HCT116 (cell line): ENCODE measurements around the gene COL23A1. TPM values are rescaled to one million over a fixed set of nuclear protein-coding genes. Genes with fewer than 3 reads are reported as not detected.

Experiments
- ATAC-seq: fragments of 200-7000 bp; cut with Tn5 transposase; 2 replicates; pipeline ENCODE4 v1.9.1; 2020; ENCODE audit warnings: mild to moderate bottlenecking, moderate library complexity
- BruUV-seq: library from RNA; stranded (reverse); fragments of 400-500 nt; replicated peaks from 2 replicates; lab custom pipeline; 2021; lab: Mats Ljungman, UMichigan
- CTCF ChIA-PET: fragments of 300-600 bp; sonication (Branson Sonifier 250); formaldehyde crosslinking; loops from one replicate; lab custom pipeline; 2021; ENCODE audit warnings: antibody characterized with exemption; lab: Charles Lee
- POLR2A ChIA-PET: fragments of 300-600, 350-600 bp; sonication (Branson Sonifier 250); formaldehyde crosslinking; loops from one replicate; lab custom pipeline; 2021; ENCODE audit warnings: antibody characterized with exemption; lab: Charles Lee
- RAD21 ChIA-PET, 2 experiments: fragments of 300-600 bp; sonication (Branson Sonifier 250); formaldehyde crosslinking; loops; one replicate each; lab custom pipeline; 2023; ENCODE audit warnings: low total read pairs in 2 of 2; ENCODE audit not compliant: uncharacterized antibody in 2 of 2, unreplicated experiment in 2 of 2, low non-redundant PET in 1 of 2; lab: Charles Lee
- DNase-seq: peaks from one replicate; pipeline ENCODE4 v3.0.0-alpha.2; 2010; ENCODE audit warnings: low read depth, low spot score
- H2AFZ ChIP-seq: fragments of 200-600 bp; shearing (Covaris generic), sonication (generic); 2 replicates; pipeline ENCODE4 v1.6.1; 2017; ENCODE audit warnings: low read depth, mixed run types, mixed read lengths, antibody characterized with exemption, low read length; ENCODE audit not compliant: poor library complexity, severe bottlenecking
- H3K27ac ChIP-seq: 2 replicates; pipeline ENCODE4 v1.5.1; 2012; ENCODE audit warnings: low read depth, low read length
- H3K27me3 ChIP-seq: fragments of 200-600 bp; sonication (generic); 2 replicates; pipeline ENCODE4 v1.6.1; 2016; ENCODE audit warnings: mixed run types, low read length, mixed read lengths; ENCODE audit not compliant: insufficient read depth
- H3K36me3 ChIP-seq, 2 experiments: fragments of 200-500 bp in 1 of 2; fragments of 200-600 bp in 1 of 2; sonication (Bioruptor generic) in 1 of 2; sonication (generic) in 1 of 2; 2 replicates each; pipeline versions ENCODE4 v1.5.1 to v1.6.1; 2014 to 2016; ENCODE audit warnings: low read length in 2 of 2, inconsistent platforms in 1 of 2, mixed read lengths in 1 of 2, mixed run types in 1 of 2; ENCODE audit not compliant: insufficient read depth in 2 of 2, control insufficient read depth in 1 of 2
- H3K4me1 ChIP-seq, 2 experiments: fragments of 200-600 bp in 1 of 2; sonication (generic) in 1 of 2; 2 replicates each; pipeline versions ENCODE4 v1.5.1 to v1.6.1; 2012 to 2017; ENCODE audit warnings: low read length in 2 of 2, inconsistent platforms in 1 of 2, mild to moderate bottlenecking in 1 of 2, mixed read lengths in 1 of 2, mixed run types in 1 of 2, moderate library complexity in 1 of 2; ENCODE audit not compliant: insufficient read depth in 2 of 2, control insufficient read depth in 1 of 2
- H3K4me2 ChIP-seq: fragments of 200-600 bp; sonication (generic); 2 replicates; pipeline ENCODE4 v1.6.1; 2017; ENCODE audit warnings: mixed run types, low read length, mixed read lengths
- H3K4me3 ChIP-seq, 2 experiments: fragments of 200-600 bp in 1 of 2; sonication (generic) in 1 of 2; replicated peaks in 1 of 2; 2 replicates each; pipeline ENCODE4 v1.5.1; 2011 to 2016; ENCODE audit warnings: low read length in 2 of 2, control low read depth in 1 of 2, low read depth in 1 of 2, mild to moderate bottlenecking in 1 of 2, mixed read lengths in 1 of 2, mixed run types in 1 of 2
- H3K79me2 ChIP-seq: fragments of 200-600 bp; sonication (generic); 2 replicates; pipeline ENCODE4 v1.6.1; 2017; ENCODE audit warnings: mild to moderate bottlenecking, mixed run types, low read length, moderate library complexity, mixed read lengths; ENCODE audit not compliant: insufficient read depth
- H3K9ac ChIP-seq: fragments of 200-600 bp; sonication (generic); 2 replicates; pipeline ENCODE4 v1.6.1; 2016; ENCODE audit warnings: low read length, mixed read lengths
- H3K9me2 ChIP-seq: fragments of 200-600 bp; sonication (generic), shearing (Covaris generic); 2 replicates; pipeline ENCODE4 v1.6.1; 2017; ENCODE audit warnings: mixed run types, mild to moderate bottlenecking, moderate library complexity; ENCODE audit not compliant: insufficient read depth
- H3K9me3 ChIP-seq, 2 experiments: fragments of 200-500 bp in 1 of 2; fragments of 200-600 bp in 1 of 2; sonication (Bioruptor generic) in 1 of 2; sonication (generic) in 1 of 2; 2 replicates each; pipeline ENCODE4 v1.6.1; 2014 to 2017; ENCODE audit warnings: low read length in 2 of 2, mixed read lengths in 2 of 2, inconsistent platforms in 1 of 2, low read depth in 1 of 2, mild to moderate bottlenecking in 1 of 2, mixed run types in 1 of 2, moderate library complexity in 1 of 2; ENCODE audit not compliant: control insufficient read depth in 1 of 2, insufficient read depth in 1 of 2
- H4K20me1 ChIP-seq: fragments of 200-600 bp; sonication (generic), shearing (Covaris generic); 2 replicates; pipeline ENCODE4 v1.6.1; 2017; ENCODE audit warnings: mixed run types, mild to moderate bottlenecking, moderate library complexity; ENCODE audit not compliant: insufficient read depth
- CBX3 ChIP-seq: IDR thresholded peaks from 2 replicates; pipeline ENCODE4 v1.6.1; 2012; ENCODE audit warnings: low read depth
- CEBPB ChIP-seq: IDR thresholded peaks from 2 replicates; pipeline ENCODE4 v1.6.1; 2012; ENCODE audit warnings: low read depth
- CTCF ChIP-seq, 3 experiments: fragments of 200-600 bp in 1 of 3; sonication (generic) in 1 of 3; IDR thresholded peaks in 2 of 3; conservative IDR thresholded peaks in 1 of 3; 2 replicates each; pipeline ENCODE4 v1.5.1; 2012 to 2017; ENCODE audit warnings: low read depth in 2 of 3, low read length in 2 of 3, antibody characterized with exemption in 1 of 3, borderline replicate concordance in 1 of 3, control low read depth in 1 of 3, mild to moderate bottlenecking in 1 of 3, mixed read lengths in 1 of 3, mixed run types in 1 of 3, moderate library complexity in 1 of 3; ENCODE audit not compliant: insufficient read depth in 1 of 3
- ELF1 ChIP-seq: IDR thresholded peaks from 2 replicates; pipeline ENCODE4 v1.6.1; 2012; ENCODE audit warnings: low read depth, borderline replicate concordance
- EZH2phosphoT487 ChIP-seq: fragments of 200-600 bp; IDR thresholded peaks from 2 replicates; pipeline ENCODE4 v1.6.1; 2018; ENCODE audit warnings: antibody characterized with exemption, borderline replicate concordance
- FOSL1 ChIP-seq: IDR thresholded peaks from 2 replicates; pipeline ENCODE4 v1.6.1; 2012; ENCODE audit warnings: low read depth
- JUND ChIP-seq: IDR thresholded peaks from 2 replicates; pipeline ENCODE4 v1.6.1; 2012
- POLR2AphosphoS5 ChIP-seq: IDR thresholded peaks from 2 replicates; pipeline ENCODE4 v1.6.1; 2011; ENCODE audit warnings: mild to moderate bottlenecking, low read depth, low read length, moderate library complexity
- RAD21 ChIP-seq: IDR thresholded peaks from 2 replicates; pipeline ENCODE4 v1.6.1; 2012; ENCODE audit warnings: low read depth, mild to moderate bottlenecking
- REST ChIP-seq: IDR thresholded peaks from 2 replicates; pipeline ENCODE4 v1.6.1; 2012; ENCODE audit warnings: low read depth
- SIN3A ChIP-seq: IDR thresholded peaks from 2 replicates; pipeline ENCODE4 v1.6.1; 2012; ENCODE audit warnings: low read depth
- SP1 ChIP-seq: IDR thresholded peaks from 2 replicates; pipeline ENCODE4 v1.6.1; 2012; ENCODE audit warnings: low read depth
- SRF ChIP-seq: IDR thresholded peaks from 2 replicates; pipeline ENCODE4 v1.6.1; 2012; ENCODE audit warnings: low read depth
- TCF7L2 ChIP-seq: IDR thresholded peaks from 2 replicates; pipeline ENCODE4 v1.7.0; 2011; ENCODE audit warnings: borderline replicate concordance, inconsistent platforms; ENCODE audit not compliant: insufficient read depth, insufficient read length; ENCODE audit errors: extremely low read depth
- ZFX ChIP-seq: fragments of 450-650 bp; IDR thresholded peaks from 2 replicates; pipeline ENCODE4 v1.6.1; 2017
- ZNF274 ChIP-seq: fragments of 200-500 bp; sonication (Bioruptor generic); IDR thresholded peaks from 2 replicates; pipeline ENCODE4 v1.6.1; 2014; ENCODE audit warnings: mild to moderate bottlenecking, low read depth, low read length, inconsistent platforms
- intact Hi-C: fragments of 100-400 bp; cut with micrococcal nuclease; formaldehyde crosslinking; loops from 2 replicates; pipeline ENCODE4 v1.10.0; 2022
- total RNA-seq: library from RNA; stranded (reverse); gene quantifications from one replicate; pipeline ENCODE4 v1.2.1, GENCODE V29; 2021; ENCODE audit not compliant: unreplicated experiment
- TF ChIP-seq, protein P1 (sequence below): IDR thresholded peaks from 2 replicates; pipeline ENCODE4 v1.6.1; 2011; ENCODE audit warnings: mild to moderate bottlenecking, low read length, moderate library complexity; ENCODE audit not compliant: insufficient replicate concordance; ENCODE audit errors: extremely low read depth
- TF ChIP-seq, protein P2 (sequence below): IDR thresholded peaks from 2 replicates; pipeline ENCODE4 v1.6.1; 2012
- TF ChIP-seq, protein P3 (sequence below): IDR thresholded peaks from 2 replicates; pipeline ENCODE4 v1.6.1; 2012

The COL23A1 gene
- total RNA-seq, 1 experiment from 2014 or later: not detected

GRCh38 chr5:178542455-178542854, 47.7 kb downstream of the COL23A1 start:
- no peak overlapping the region for H3K4me2 ChIP-seq
- H3K4me3 ChIP-seq: no peak overlapping the region
- H3K27me3 ChIP-seq: no peaks in the 10 kb centered on the region
- TF ChIP-seq CEBPB (no peak), ZFX (no peak), TCF7L2 (no peak), SIN3A (no peak), RAD21 (no peak), ZNF274 (no peak), CBX3 (no peak), EZH2phosphoT487 (no peak), CTCF (IDR thresholded peaks at IDR 0.05 in 2 of 3, conservative IDR thresholded peaks at IDR 0.05 in 1 of 3; ENCODE audit: borderline replicate concordance in 1 of 3, insufficient read depth in 1 of 3, low read depth in 2 of 3, low read length in 2 of 3) (no peak), REST (no peak), SP1 (no peak), SRF (no peak), POLR2AphosphoS5 (no peak), ELF1 (no peak), JUND (no peak), FOSL1 (no peak)
- TF ChIP-seq, protein P1, sequence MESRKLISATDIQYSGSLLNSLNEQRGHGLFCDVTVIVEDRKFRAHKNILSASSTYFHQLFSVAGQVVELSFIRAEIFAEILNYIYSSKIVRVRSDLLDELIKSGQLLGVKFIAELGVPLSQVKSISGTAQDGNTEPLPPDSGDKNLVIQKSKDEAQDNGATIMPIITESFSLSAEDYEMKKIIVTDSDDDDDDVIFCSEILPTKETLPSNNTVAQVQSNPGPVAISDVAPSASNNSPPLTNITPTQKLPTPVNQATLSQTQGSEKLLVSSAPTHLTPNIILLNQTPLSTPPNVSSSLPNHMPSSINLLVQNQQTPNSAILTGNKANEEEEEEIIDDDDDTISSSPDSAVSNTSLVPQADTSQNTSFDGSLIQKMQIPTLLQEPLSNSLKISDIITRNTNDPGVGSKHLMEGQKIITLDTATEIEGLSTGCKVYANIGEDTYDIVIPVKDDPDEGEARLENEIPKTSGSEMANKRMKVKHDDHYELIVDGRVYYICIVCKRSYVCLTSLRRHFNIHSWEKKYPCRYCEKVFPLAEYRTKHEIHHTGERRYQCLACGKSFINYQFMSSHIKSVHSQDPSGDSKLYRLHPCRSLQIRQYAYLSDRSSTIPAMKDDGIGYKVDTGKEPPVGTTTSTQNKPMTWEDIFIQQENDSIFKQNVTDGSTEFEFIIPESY: no peak
- TF ChIP-seq, protein P2, sequence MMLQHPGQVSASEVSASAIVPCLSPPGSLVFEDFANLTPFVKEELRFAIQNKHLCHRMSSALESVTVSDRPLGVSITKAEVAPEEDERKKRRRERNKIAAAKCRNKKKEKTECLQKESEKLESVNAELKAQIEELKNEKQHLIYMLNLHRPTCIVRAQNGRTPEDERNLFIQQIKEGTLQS: no peak
- TF ChIP-seq, protein P3, sequence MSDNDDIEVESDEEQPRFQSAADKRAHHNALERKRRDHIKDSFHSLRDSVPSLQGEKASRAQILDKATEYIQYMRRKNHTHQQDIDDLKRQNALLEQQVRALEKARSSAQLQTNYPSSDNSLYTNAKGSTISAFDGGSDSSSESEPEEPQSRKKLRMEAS: no peak
- no peak overlapping the region for H3K9ac ChIP-seq
- ChIA-PET POLR2A (no interaction called here), CTCF (no interaction called here), RAD21 (no interaction called here)
- DNase-seq (no peak), ATAC-seq (no peak)
- H3K36me3 ChIP-seq: no peaks in the 10 kb centered on the region
- no peaks in the 10 kb centered on the region for H4K20me1 ChIP-seq
- BruUV-seq: no TSS peak
- no peak overlapping the region for H2AFZ ChIP-seq
- no peaks in the 10 kb centered on the region for H3K4me1 ChIP-seq
- intact Hi-C loops: no loop called here
- H3K9me2 ChIP-seq: no peaks in the 10 kb centered on the region
- no peaks in the 10 kb centered on the region for H3K9me3 ChIP-seq
- no peaks in the 10 kb centered on the region for H3K79me2 ChIP-seq
- H3K27ac ChIP-seq: no peak overlapping the region
